Ramos (cell line): ENCODE data around the gene CSRP3.

Experiments used
- in situ Hi-C: fragments of 300-500 bp; cut with MboI; formaldehyde crosslinking; loops from one replicate; pipeline ENCODE4 v1.14.3; 2022; ENCODE audit warnings: low sequenced_read_pairs; ENCODE audit not compliant: unreplicated experiment

CSRP3 gene

DNA sequence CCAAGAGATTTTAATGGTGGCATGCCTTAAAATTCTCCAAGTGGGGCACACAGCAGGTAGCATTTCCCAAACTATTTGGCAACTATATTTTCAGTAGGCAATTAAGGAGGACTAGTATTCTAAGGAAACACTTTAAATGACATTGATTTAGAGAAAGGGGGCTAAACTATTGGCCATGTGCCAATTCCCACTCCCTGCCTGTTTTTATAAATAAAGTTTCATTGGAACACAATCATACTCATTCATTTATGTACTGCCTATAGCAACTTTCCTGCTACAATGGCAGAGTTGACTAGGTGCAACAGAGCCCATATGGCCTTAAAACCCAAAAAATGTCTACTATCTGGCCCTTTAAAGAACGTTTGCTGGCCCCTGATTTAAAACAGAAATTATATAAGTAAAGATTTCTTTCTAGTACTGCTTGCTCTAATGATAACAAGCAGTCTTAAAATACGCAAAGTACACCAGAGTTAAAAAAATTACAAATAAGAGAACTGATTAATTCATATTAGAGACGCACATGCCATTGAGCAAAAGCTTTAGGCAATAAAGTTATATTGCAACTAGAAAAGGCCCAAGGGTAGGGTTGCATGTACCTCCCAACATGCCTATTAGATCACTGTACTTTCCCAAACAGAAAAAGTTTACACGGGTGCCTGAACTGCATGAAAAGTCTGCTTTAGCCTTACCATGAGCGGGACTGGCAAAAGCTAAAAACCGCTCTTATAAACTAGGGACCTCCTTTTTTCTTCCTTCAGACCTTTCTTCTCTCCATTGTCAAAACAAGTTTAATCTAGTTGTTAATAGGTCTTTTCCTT is 24.8 kb upstream of the CSRP3 start:
- in situ Hi-C loops: no loop called here

GRCh38 chr11:19225581-19225980 is 23.8 kb upstream of the CSRP3 start:
- in situ Hi-C loops: no loop called here

DNA sequence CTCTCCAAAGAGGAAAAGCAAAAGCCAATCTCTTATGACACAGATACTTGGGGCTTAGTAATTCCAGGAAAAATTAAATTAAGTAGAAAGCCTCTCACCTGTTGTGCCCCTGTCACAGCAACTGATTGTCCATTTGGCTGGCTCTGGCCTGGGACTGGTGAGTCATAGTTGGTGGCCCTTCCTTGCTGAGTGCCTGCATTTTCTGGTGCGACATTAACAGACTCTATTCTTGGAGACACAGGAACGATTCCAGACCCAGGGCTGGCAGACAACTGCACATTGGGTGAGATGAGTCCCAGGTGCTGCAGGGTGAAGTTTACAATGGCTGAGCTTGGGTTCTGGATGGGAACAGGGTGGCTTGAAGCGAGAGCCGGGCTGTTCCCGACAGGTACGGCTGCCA is 23.3 kb upstream of the CSRP3 start:
- in situ Hi-C loops: no loop called here

- in situ Hi-C loops: no loop called here
Measured at GRCh38 chr11:19220903-19221724, 19.3 kb upstream of the CSRP3 start.

GRCh38 chr11:19218786-19219460 is 17.1 kb upstream of the CSRP3 start:
- in situ Hi-C loops: no loop called here

DNA sequence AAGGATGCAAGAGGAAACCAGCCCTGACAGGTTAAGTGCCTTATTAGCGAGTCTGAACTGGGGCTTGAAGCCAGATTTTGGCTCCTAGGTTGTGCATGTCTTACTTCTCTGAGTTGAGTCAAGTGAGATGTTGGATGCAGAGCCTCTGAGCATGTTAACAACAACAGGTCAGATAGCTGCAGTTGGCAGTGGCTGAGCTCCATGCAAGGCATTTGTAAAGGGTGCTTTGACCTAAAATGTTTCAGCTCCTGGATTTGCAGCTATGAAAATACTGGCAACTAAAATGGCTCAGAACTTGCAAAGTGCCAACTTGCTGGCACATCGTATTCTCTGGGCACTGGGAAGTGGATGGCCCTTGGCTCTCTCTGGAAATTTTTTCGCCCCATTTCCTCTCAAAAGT is 16.4 kb upstream of the CSRP3 start:
- in situ Hi-C loops: no loop called here

DNA sequence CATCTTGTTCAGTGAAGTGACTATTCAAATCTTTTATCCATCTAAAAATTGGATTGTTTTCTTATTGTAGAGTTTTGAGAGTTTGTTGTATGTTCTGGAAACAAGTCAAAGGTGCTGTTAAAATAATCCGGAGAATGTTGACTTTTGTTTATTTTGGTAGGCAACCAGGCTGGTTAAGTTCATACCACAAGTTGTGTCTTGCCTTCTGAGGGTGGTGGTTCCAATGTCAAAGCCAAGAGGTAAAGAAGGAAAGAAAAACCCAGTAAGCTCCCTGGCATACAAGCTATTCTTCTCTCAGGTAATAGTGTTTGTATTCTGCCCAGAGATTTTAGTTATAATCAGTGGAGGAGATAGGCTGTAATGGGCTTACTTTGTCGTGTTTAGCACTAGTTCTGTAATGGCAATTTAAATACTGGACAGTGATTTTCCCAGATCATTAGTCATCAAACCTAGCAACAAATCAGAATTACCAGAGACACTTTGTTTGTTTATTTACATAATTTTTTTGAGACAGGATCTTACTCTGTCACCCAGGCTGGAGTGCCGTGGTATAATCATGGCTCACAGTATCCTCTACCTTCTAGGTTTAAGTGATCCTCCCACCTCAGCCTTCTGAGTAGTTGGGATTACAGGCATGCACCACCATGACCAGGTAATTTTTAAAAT is 15.1 kb upstream of the CSRP3 start:
- in situ Hi-C loops: no loop called here

- in situ Hi-C loops: no loop called here
Measured at GRCh38 chr11:19216021-19216420, 14.2 kb upstream of the CSRP3 start.

DNA sequence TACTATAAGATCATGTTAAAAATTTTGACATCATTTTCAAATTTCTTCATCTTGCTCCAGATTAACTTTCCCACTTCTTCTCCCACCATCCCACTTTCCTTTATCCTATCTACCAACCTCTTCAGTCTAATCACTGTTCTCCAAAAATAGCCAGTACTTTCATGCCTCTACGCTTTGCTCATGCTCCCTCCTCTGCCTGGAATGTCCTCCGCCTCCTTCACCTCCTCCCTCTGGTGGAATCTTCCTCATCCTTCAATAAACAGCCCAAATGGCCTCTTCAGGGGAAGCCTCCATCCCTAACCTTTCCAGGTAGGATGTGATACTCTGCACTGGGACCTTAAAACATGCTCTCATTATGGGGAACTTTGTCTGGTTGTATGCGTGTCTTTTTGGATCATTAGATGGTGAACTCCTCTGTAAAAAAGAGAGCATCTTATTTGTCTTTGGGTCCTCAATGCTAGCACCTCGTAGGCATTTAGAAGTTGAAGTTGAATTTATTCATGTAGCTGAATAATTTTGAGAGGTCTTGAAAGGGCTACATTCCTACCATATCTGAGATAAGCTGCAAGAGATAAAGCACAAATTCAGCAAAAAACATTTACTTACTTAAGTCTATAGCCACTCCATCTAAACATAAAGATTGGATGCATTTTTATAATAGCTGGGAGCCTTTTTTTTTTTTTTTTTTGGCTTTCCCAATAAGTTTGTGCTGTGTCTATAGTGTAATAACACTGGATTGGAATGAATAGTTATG is 8.0 kb upstream of the CSRP3 start:
- in situ Hi-C loops: no loop called here

GRCh38 chr11:19208959-19209546 is 7.3 kb upstream of the CSRP3 start:
- in situ Hi-C loops: no loop called here

GRCh38 chr11:19208181-19208580 is 6.4 kb upstream of the CSRP3 start:
- in situ Hi-C loops: no loop called here

DNA sequence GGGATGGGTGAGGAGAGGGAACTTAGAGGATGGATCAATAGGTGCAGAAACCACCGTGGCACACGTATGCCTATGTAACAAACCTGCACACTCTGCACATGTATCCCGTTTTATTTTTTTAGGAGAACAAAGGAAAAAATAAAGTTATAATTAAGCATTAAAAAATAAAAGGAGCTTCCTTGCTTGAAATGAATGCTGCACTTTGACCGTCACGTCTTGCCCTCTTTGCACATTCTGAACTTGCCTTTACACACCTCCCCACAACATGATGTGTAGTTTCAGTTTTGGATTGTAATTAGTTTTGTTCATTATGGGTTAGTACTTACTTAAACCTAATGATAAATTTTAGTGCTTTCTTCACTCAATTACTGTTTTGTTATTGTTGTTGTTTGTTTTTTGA is 3.1 kb upstream of the CSRP3 start:
- in situ Hi-C loops: no loop called here

DNA sequence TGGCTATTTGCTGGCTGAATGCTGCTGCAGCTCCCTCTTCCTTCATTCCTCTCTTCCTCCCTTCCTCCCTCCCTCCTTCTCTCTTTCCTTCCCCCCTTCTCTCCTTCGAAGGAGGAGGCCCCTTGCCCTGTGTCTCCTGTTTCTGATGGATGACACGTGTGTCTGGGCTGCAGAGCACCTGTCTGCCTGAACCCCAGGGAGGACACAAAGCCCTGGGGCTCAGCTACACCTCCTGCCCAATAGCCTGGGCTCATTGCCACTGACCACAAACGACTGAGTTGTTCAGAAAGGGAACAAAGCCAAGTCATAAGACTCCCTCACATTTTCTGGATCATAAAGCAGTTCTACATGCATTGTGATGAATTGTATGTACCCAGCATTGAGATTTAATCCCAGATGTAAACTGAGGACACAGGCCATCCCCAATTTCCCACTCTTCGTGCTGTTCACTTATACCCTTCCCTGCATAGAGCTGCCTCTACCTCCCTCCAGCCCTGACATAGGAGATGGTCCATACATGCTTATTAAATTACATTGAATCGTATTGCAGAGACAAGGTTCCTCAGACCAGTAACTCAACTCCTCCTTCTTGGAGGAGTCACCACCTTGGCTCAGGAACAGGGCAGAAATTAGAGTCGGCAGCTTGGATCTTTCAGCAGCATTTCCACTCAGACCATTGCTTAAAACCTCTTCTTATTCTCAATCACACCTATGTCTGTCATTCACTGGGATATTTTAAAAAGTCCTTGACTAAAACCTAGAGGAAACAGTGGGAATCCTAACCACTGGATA is 1.2 kb downstream of the CSRP3 start:
- in situ Hi-C loops: no loop called here

DNA sequence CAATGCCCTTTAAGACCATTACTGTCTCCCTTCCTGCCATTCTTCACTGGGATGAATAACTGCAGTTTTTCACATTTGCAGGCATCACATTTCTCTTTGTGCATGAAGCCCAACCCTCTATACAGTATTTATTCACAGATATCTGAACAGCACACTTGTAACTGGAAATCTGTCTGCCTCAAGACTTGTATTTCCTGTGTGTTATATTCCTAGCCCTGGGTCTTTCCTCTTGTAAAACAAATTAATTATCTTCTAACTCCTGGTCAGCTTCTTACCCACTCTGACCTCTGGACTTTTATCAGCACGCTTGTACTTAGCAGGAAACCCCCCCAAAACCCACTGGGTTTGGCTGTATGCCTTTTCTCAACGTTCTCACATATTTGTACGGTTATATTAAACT is 2.0 kb downstream of the CSRP3 start:
- in situ Hi-C loops: no loop called here

- in situ Hi-C loops: no loop called here
Measured at GRCh38 chr11:19199048-19199447, 2.7 kb downstream of the CSRP3 start.

DNA sequence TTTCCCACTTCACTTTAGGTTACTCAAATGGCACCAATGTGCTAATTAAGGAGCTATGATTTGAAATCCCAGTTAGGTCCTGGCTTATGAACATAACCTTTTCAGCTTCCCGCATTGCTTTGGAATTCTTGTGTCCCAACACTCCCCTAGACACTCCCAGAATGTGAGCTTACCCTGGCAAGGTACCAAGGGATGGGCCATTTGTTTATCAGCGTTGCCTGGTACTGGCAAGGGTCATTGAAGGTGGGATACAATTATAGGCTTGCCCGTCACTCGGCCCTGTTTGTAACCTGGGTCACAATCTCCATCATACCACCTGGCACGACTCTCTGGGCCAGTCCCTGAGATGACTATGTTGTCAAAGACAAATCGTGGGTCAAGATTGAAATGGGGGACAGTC is 5.4 kb downstream of the CSRP3 start:
- in situ Hi-C loops: no loop called here

- in situ Hi-C loops: no loop called here
Measured at GRCh38 chr11:19194620-19195308, 7.0 kb downstream of the CSRP3 start.

DNA sequence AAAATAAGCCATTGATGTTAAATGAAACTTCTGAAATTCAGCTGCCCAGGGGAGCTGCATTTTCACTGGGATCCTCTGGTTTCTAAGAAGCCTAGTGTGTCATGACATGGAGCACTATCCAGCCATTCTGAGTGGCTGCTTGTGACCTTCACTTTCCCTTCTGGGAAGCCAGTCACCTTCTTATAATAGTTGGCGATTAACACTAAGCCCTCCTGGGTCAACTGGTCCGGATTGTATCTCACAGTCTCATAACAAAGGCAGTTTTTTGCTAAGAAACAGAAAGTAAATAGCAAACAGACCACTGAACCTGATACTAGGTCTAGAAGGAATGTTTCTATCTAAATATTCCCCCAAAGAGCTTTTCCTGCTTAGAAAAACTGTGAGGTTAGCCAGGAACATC is 7.9 kb downstream of the CSRP3 start:
- in situ Hi-C loops: no loop called here
